GM23338 (cell line): ENCODE results near the gene UCK1.

Experiments used
- EZH2 ChIP-seq: fragments of 200-600 bp; sonication (generic); IDR thresholded peaks from one replicate; pipeline ENCODE4 v1.8.0; 2017; ENCODE audit warnings: antibody characterized with exemption, mild to moderate bottlenecking, low read depth; ENCODE audit not compliant: unreplicated experiment
- JUNB ChIP-seq: IDR thresholded peaks from one replicate; pipeline ENCODE4 v1.6.1; 2016; ENCODE audit warnings: antibody characterized with exemption; ENCODE audit not compliant: unreplicated experiment
- POLR2AphosphoS5 ChIP-seq: IDR thresholded peaks from 2 replicates; pipeline ENCODE4 v1.6.1; 2016; ENCODE audit warnings: antibody characterized with exemption, low read depth
- TF ChIP-seq, protein P1 (sequence below): IDR thresholded peaks from one replicate; pipeline ENCODE4 v1.6.1; 2018; ENCODE audit warnings: antibody characterized with exemption; ENCODE audit not compliant: unreplicated experiment
- TF ChIP-seq, protein P2 (sequence below), 2 experiments: fragments of 200-600 bp in 1 of 2; sonication (generic) in 1 of 2; conservative IDR thresholded peaks; 2 replicates each; pipeline versions ENCODE4 v1.5.1 to v1.6.1; 2016 to 2017; ENCODE audit warnings: antibody characterized with exemption in 2 of 2, low read depth in 2 of 2, mild to moderate bottlenecking in 2 of 2, moderate library complexity in 1 of 2

DNA sequence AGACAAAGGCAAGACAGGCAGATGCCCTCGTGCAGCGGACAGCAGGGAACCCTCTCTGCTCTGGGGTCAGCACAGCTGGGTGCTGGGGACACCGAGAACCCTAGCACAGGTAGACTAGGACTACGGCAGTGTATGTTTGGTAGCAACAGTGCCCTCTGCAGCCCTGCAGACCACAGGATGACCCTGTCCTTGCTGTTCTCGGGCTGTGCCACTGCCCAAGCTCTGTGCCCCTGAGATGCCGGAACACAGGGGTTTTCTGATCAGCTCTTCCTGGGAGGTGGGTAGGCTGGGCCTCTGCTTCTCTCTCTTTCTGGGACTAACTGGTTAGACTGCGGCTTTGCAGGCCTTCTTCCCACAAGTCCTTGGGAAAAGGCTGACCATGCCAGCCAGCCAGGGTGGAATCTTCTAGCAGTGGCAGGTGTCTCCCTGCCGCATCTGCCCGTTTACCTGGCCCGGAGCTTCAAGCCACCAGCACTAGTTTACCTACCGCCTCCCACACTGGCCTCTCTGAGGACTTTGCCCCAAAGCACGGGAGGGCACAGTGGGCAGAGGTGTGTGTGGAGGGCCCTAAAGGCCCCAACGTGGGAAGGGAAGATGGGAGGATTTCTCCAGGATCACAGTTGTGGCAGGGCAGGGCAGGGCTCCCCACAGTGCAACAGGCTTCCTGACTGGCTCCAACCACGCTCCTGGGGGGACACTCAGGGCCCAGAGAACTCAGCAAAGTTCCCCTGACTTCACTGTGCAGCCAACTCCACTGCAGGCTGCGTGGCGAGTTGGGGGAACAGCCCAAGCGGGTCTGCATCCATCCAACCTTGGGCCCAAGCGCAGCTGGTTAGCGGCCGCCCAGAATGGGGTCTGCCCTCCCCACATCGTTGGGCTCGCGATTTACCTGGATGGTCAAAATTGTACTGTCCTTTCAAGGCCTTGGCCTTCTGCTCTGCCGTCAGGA is 1.2 kb downstream of the UCK1 start:
- TF ChIP-seq, protein P1, sequence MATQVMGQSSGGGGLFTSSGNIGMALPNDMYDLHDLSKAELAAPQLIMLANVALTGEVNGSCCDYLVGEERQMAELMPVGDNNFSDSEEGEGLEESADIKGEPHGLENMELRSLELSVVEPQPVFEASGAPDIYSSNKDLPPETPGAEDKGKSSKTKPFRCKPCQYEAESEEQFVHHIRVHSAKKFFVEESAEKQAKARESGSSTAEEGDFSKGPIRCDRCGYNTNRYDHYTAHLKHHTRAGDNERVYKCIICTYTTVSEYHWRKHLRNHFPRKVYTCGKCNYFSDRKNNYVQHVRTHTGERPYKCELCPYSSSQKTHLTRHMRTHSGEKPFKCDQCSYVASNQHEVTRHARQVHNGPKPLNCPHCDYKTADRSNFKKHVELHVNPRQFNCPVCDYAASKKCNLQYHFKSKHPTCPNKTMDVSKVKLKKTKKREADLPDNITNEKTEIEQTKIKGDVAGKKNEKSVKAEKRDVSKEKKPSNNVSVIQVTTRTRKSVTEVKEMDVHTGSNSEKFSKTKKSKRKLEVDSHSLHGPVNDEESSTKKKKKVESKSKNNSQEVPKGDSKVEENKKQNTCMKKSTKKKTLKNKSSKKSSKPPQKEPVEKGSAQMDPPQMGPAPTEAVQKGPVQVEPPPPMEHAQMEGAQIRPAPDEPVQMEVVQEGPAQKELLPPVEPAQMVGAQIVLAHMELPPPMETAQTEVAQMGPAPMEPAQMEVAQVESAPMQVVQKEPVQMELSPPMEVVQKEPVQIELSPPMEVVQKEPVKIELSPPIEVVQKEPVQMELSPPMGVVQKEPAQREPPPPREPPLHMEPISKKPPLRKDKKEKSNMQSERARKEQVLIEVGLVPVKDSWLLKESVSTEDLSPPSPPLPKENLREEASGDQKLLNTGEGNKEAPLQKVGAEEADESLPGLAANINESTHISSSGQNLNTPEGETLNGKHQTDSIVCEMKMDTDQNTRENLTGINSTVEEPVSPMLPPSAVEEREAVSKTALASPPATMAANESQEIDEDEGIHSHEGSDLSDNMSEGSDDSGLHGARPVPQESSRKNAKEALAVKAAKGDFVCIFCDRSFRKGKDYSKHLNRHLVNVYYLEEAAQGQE = no peak
- TF ChIP-seq, protein P2, sequence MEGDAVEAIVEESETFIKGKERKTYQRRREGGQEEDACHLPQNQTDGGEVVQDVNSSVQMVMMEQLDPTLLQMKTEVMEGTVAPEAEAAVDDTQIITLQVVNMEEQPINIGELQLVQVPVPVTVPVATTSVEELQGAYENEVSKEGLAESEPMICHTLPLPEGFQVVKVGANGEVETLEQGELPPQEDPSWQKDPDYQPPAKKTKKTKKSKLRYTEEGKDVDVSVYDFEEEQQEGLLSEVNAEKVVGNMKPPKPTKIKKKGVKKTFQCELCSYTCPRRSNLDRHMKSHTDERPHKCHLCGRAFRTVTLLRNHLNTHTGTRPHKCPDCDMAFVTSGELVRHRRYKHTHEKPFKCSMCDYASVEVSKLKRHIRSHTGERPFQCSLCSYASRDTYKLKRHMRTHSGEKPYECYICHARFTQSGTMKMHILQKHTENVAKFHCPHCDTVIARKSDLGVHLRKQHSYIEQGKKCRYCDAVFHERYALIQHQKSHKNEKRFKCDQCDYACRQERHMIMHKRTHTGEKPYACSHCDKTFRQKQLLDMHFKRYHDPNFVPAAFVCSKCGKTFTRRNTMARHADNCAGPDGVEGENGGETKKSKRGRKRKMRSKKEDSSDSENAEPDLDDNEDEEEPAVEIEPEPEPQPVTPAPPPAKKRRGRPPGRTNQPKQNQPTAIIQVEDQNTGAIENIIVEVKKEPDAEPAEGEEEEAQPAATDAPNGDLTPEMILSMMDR (conservative IDR thresholded peaks at IDR 0.05; ENCODE audit: low read depth in 2 of 2) = peak in 1 of 2 experiments; percentile 30; a peak in 1 of 4 replicates
- TF ChIP-seq JUNB = no peak
- no peak for TF ChIP-seq POLR2AphosphoS5
- no peak for TF ChIP-seq EZH2
